Smooth muscle cell (in vitro differentiated cells): Measurements from ENCODE around the gene BCDIN3D. TPM values are rescaled to one million over a fixed set of nuclear protein-coding genes. Genes with fewer than 3 reads are reported as not detected.

ENCODE experiments used
- DNase-seq: peaks from one replicate; lab custom pipeline; 2025; ENCODE audit not compliant: unreplicated experiment; lab: John Stamatoyannopoulos, UW
- H2AFZ ChIP-seq: fragments of 200-600 bp; sonication (generic); 2 replicates; pipeline ENCODE4 v1.6.0; 2016; ENCODE audit warnings: antibody characterized with exemption, low read depth, mild to moderate bottlenecking
- H3F3A ChIP-seq: fragments of 200-600 bp; sonication (generic); 2 replicates; pipeline ENCODE4 v1.6.0; 2017; ENCODE audit warnings: antibody characterized with exemption, low read depth
- H3K27ac ChIP-seq: fragments of 200-600 bp; sonication (generic); 2 replicates; pipeline ENCODE4 v1.5.1; 2016; ENCODE audit warnings: low read depth, mild to moderate bottlenecking
- H3K27me3 ChIP-seq: fragments of 200-600 bp; sonication (generic); 2 replicates; pipeline ENCODE4 v1.6.1; 2016; ENCODE audit warnings: low read depth, mild to moderate bottlenecking
- H3K36me3 ChIP-seq: fragments of 200-600 bp; sonication (generic); 2 replicates; pipeline ENCODE4 v1.5.1; 2016; ENCODE audit warnings: low read depth
- H3K4me1 ChIP-seq: fragments of 200-600 bp; sonication (generic); 2 replicates; pipeline ENCODE4 v1.5.1; 2016; ENCODE audit warnings: low read depth
- H3K4me2 ChIP-seq: fragments of 200-600 bp; sonication (generic); 2 replicates; pipeline ENCODE4 v1.6.0; 2016; ENCODE audit warnings: mild to moderate bottlenecking
- H3K4me3 ChIP-seq: fragments of 200-600 bp; sonication (generic); 2 replicates; pipeline ENCODE4 v1.5.1; 2016; ENCODE audit warnings: mild to moderate bottlenecking
- H3K79me2 ChIP-seq: fragments of 200-600 bp; sonication (generic); 2 replicates; pipeline ENCODE4 v1.6.0; 2016; ENCODE audit warnings: low read depth, mild to moderate bottlenecking
- H3K9ac ChIP-seq: fragments of 200-600 bp; sonication (generic); 2 replicates; pipeline ENCODE4 v1.6.0; 2016; ENCODE audit warnings: low read depth
- H3K9me3 ChIP-seq: fragments of 200-600 bp; sonication (generic); replicated peaks from 2 replicates; pipeline ENCODE4 v1.5.1; 2016; ENCODE audit warnings: low read depth
- H4K20me1 ChIP-seq: fragments of 200-600 bp; sonication (generic); 2 replicates; pipeline ENCODE4 v1.6.0; 2016; ENCODE audit warnings: low read depth
- WGBS: methylation state at CpG from one replicate; pipeline ENCODE4 v1.1.7; 2016; ENCODE audit warnings: low lambda C conversion rate; 5-methylcytosine and 5-hydroxymethylcytosine counted together
- polyA plus RNA-seq: library from polyadenylated mRNA; unstranded; fragments of >200 nt; fragmentation: Nextera tagmentation; extraction: Ambion mirVana; gene quantifications from 2 replicates; pipeline ENCODE4 v1.2.1, GENCODE V29; 2016
- total RNA-seq: library from RNA; depleted of rRNA; stranded (reverse); fragments of >200 nt; gene quantifications from 2 replicates; pipeline ENCODE4 v1.2.3, GENCODE V29; 2014
- TF ChIP-seq, protein P1 (sequence below): fragments of 200-600 bp; sonication (generic); IDR thresholded peaks from 2 replicates; pipeline ENCODE4 v1.5.1; 2017; ENCODE audit warnings: borderline replicate concordance, mild to moderate bottlenecking, antibody characterized with exemption; ENCODE audit not compliant: insufficient read depth, poor library complexity, severe bottlenecking

The BCDIN3D gene
- total and polyA plus RNA-seq, 2 experiments from 2014 or later: 2.9 to 3.4 TPM

DNA sequence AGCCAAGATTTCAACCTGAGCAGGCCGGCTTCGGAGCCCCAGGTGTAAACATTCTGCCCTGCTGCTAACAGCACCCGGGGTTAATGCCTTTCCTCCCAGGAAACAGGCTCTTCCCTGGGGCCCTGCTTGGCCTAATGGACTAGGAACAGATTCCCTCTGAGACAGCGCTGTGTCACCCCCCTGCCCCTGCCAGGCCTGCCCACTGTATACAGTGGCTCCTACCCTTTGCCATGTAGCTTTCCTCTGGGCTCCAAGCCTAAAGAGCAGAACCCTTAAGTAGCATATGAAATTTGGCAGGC lies 28.3 kb upstream of the BCDIN3D start:
- TF ChIP-seq, protein P1, sequence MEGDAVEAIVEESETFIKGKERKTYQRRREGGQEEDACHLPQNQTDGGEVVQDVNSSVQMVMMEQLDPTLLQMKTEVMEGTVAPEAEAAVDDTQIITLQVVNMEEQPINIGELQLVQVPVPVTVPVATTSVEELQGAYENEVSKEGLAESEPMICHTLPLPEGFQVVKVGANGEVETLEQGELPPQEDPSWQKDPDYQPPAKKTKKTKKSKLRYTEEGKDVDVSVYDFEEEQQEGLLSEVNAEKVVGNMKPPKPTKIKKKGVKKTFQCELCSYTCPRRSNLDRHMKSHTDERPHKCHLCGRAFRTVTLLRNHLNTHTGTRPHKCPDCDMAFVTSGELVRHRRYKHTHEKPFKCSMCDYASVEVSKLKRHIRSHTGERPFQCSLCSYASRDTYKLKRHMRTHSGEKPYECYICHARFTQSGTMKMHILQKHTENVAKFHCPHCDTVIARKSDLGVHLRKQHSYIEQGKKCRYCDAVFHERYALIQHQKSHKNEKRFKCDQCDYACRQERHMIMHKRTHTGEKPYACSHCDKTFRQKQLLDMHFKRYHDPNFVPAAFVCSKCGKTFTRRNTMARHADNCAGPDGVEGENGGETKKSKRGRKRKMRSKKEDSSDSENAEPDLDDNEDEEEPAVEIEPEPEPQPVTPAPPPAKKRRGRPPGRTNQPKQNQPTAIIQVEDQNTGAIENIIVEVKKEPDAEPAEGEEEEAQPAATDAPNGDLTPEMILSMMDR: no peak
- Histone ChIP-seq H3K9ac (no peak overlapping the region), H3K9me3 (no peaks in the 10 kb centered on the region), H3K36me3 (no peaks in the 10 kb centered on the region), H3F3A (peaks cover 14% of the 10 kb centered on the region), H3K27me3 (no peaks in the 10 kb centered on the region), H3K4me3 (no peak overlapping the region), H3K4me2 (no peak overlapping the region), H3K79me2 (no peaks in the 10 kb centered on the region), H3K27ac (no peak overlapping the region), H4K20me1 (no peaks in the 10 kb centered on the region), H2AFZ (no peak overlapping the region), H3K4me1 (no peaks in the 10 kb centered on the region)
- DNase-seq: no peak
- 81% methylated on average over 4 of the region's 4 CpGs for WGBS

DNA sequence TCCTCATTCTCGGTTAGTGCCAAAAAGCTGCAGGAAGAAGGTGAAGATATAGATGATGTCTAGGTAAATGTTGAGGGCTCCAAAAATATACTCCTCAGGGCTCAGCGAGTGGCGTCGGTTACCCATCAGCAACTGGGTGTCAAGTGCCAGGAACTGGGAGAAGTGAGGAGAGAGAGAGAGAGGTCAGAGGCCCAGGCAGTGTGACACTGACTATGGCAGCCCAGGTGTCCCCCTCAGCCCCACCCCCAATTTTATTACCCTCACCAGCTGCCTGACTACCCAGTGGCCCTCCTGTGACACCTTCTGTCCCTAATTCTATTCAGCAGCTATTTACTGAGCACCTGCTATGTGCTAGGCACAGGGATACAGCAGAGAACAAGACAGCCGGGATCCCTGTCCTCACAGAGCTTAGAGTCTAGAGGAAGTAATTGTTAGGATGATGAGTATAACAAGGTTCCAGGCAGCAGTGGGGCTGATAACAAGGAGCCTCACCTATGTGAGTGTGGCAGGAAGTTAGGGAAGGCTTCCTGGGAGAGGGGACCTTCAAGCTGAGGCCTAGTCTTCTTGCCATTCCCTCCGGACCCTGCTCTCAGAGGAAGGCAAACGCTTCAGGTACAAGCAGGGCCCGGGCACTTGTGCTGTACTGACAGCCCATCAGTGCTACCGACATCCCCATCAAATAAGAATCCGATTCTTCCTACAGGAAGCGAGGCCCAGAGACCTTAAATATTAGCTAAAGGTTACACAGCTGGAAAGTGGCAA lies 27.8 kb upstream of the BCDIN3D start:
- H3K79me2 ChIP-seq: no peaks in the 10 kb centered on the region
- no peak for DNase-seq
- 95% methylated on average over 11 of the region's 11 CpGs for WGBS
- H3F3A ChIP-seq: peaks cover 14% of the 10 kb centered on the region
- H3K9ac ChIP-seq: no peak overlapping the region
- no peak overlapping the region for H2AFZ ChIP-seq
- TF ChIP-seq, protein P1: no peak
- no peaks in the 10 kb centered on the region for H3K9me3 ChIP-seq
- H4K20me1 ChIP-seq: no peaks in the 10 kb centered on the region
- H3K4me2 ChIP-seq: no peak overlapping the region
- H3K36me3 ChIP-seq: no peaks in the 10 kb centered on the region
- no peak overlapping the region for H3K27ac ChIP-seq
- no peaks in the 10 kb centered on the region for H3K27me3 ChIP-seq
- H3K4me1 ChIP-seq: no peaks in the 10 kb centered on the region
- no peak overlapping the region for H3K4me3 ChIP-seq

DNA sequence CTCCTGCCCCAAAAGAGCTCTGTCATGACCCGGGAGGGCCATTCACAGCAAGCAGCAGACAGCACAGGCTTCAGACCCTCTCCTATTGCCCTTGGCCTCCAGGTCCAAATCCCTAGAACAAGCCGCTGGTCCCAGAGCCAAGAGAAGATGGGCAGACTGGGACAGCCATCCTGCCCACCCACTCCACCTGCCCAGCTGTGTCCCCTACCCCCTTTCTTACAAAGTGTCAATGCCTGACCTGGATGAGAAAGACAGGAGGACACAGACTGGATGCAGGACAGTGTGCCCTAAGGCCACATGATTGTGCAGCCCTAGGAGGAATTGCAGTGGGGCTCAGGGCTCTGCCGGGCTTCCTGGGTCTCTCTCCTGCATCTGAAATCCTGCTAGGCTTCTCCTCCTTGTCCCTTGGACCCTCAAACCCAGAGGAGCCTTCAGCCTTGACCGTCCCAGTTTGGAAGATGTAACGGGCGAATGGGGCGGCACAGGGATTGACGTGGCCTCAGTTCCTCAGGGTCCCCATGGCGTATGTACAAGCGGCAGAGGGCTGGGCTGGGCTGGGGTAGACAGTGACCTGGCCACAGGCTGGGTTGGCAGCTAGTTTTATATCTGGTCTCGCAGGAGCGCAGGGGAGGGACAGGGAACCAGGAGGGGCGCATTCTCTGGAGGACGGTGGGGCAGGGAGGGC lies 27.1 kb upstream of the BCDIN3D start:
- Histone ChIP-seq H3K4me2 (peak overlapping the region; percentile 38), H3K27ac (peak overlapping the region; percentile 71), H3K36me3 (no peaks in the 10 kb centered on the region), H3K4me3 (no peak overlapping the region), H2AFZ (no peak overlapping the region), H4K20me1 (no peaks in the 10 kb centered on the region), H3K4me1 (no peaks in the 10 kb centered on the region), H3K79me2 (no peaks in the 10 kb centered on the region), H3K9me3 (no peaks in the 10 kb centered on the region), H3F3A (peaks cover 14% of the 10 kb centered on the region), H3K27me3 (no peaks in the 10 kb centered on the region), H3K9ac (peak overlapping the region; percentile 7)
- no peak for DNase-seq
- TF ChIP-seq, protein P1: no peak
- WGBS: 93% methylated on average over 14 of the region's 14 CpGs
